22Rv1 (cell line): ENCODE measurements around the gene ASB2.

ENCODE experiments used
- CTCF ChIP-seq: fragments of 450-650 bp; IDR thresholded peaks from 2 replicates; pipeline ENCODE4 v1.5.1; 2017; ENCODE audit warnings: mild to moderate bottlenecking
- ZFX ChIP-seq: fragments of 450-650 bp; IDR thresholded peaks from 2 replicates; pipeline ENCODE4 v1.6.1; 2017; ENCODE audit warnings: antibody characterized with exemption, borderline replicate concordance

GRCh38 chr14:94021416-94022157 lies 45.2 kb upstream of the ASB2 start:
- no peak for TF ChIP-seq CTCF
- no peak for TF ChIP-seq ZFX
